Right kidney (tissue), 9 donors: ENCODE data around the gene UBTD1.
"Not testable (repeated sequence)": the region's sequence is repeated elsewhere in the genome, so short reads cannot be mapped to it uniquely, and the experiment has no call there.

Source experiments
- DNase-seq: peaks from one replicate; pipeline ENCODE4 v3.0.0-alpha.2; 2016
- long read RNA-seq, 8 donors: transcript quantifications; one replicate each; lab custom pipeline, GENCODE V29; 2026

Gene UBTD1
- long read RNA-seq, donor 1, transcript UBTD1-201 (3 exons, 1,706 nt), result major isoform, 14 of 14 reads
- long read RNA-seq, donor 1, partial matches to known transcripts, result 0 of 14 reads
- long read RNA-seq, donor 1, other reads (novel, unspliced or antisense), result 0 of 14 reads
- long read RNA-seq, donor 2, transcript UBTD1-201 (3 exons, 1,706 nt), result major isoform, 5 of 5 reads
- long read RNA-seq, donor 2, partial matches to known transcripts, result 0 of 5 reads
- long read RNA-seq, donor 2, other reads (novel, unspliced or antisense), result 0 of 5 reads
- long read RNA-seq, donor 3, transcript UBTD1-201 (3 exons, 1,706 nt), result major isoform, 5 of 5 reads
- long read RNA-seq, donor 3, partial matches to known transcripts, result 0 of 5 reads
- long read RNA-seq, donor 3, other reads (novel, unspliced or antisense), result 0 of 5 reads
- long read RNA-seq, donor 4, transcript UBTD1-201 (3 exons, 1,706 nt), result major isoform, 11 of 11 reads
- long read RNA-seq, donor 4, partial matches to known transcripts, result 0 of 11 reads
- long read RNA-seq, donor 4, other reads (novel, unspliced or antisense), result 0 of 11 reads
- long read RNA-seq, donor 5, transcript UBTD1-201 (3 exons, 1,706 nt), result major isoform, 6 of 6 reads
- long read RNA-seq, donor 5, partial matches to known transcripts, result 0 of 6 reads
- long read RNA-seq, donor 5, other reads (novel, unspliced or antisense), result 0 of 6 reads
- long read RNA-seq, donor 6, transcript UBTD1-201 (3 exons, 1,706 nt), result major isoform, 10 of 19 reads
- long read RNA-seq, donor 6, partial matches to known transcripts, result 9 of 19 reads
- long read RNA-seq, donor 6, other reads (novel, unspliced or antisense), result 0 of 19 reads
- long read RNA-seq, donor 7, transcript UBTD1-201 (3 exons, 1,706 nt), result major isoform, 13 of 13 reads
- long read RNA-seq, donor 7, partial matches to known transcripts, result 0 of 13 reads
- long read RNA-seq, donor 7, other reads (novel, unspliced or antisense), result 0 of 13 reads
- long read RNA-seq, donor 8, partial matches to known transcripts, result 0 of 4 reads
- long read RNA-seq, donor 8, other reads (novel, unspliced or antisense), result 0 of 4 reads

- peak; percentile 93 for DNase-seq
Observed at GRCh38 chr10:97498841-97499560, at the start of gene UBTD1. Gene UBTD1 (plus strand): TSS chr10:97498924. CDS start chr10:97499204, 280 bp downstream.

- DNase-seq, result no peak
Observed at GRCh38 chr10:97450828-97451227, 47.9 kb upstream of the UBTD1 start.

GRCh38 chr10:97451605-97452004 lies 47.1 kb upstream of the UBTD1 start:
- no peak for DNase-seq

GRCh38 chr10:97452352-97452751 lies 46.4 kb upstream of the UBTD1 start:
- no peak for DNase-seq

GRCh38 chr10:97454330-97455036 lies 44.2 kb upstream of the UBTD1 start:
- DNase-seq, result no peak

GRCh38 chr10:97456034-97456685 lies 42.6 kb upstream of the UBTD1 start:
- no peak for DNase-seq

GRCh38 chr10:97456686-97457065 lies 42.0 kb upstream of the UBTD1 start:
- no peak for DNase-seq

- DNase-seq, result no peak
Observed at GRCh38 chr10:97459111-97459510, 39.6 kb upstream of the UBTD1 start.

- no peak for DNase-seq
Observed at GRCh38 chr10:97459933-97460332, 38.8 kb upstream of the UBTD1 start.

- no peak for DNase-seq
Observed at GRCh38 chr10:97462309-97462708, 36.4 kb upstream of the UBTD1 start.

GRCh38 chr10:97463363-97464132 lies 35.2 kb upstream of the UBTD1 start:
- DNase-seq, result peak; percentile 53

GRCh38 chr10:97464226-97464625 lies 34.5 kb upstream of the UBTD1 start:
- DNase-seq, result no peak

GRCh38 chr10:97465982-97466381 lies 32.7 kb upstream of the UBTD1 start:
- no peak for DNase-seq

GRCh38 chr10:97466755-97467154 lies 32.0 kb upstream of the UBTD1 start:
- no peak for DNase-seq

- DNase-seq, result no peak
Observed at GRCh38 chr10:97468162-97468561, 30.6 kb upstream of the UBTD1 start.

- DNase-seq, result not testable (repeated sequence)
Observed at GRCh38 chr10:97468781-97469180, 29.9 kb upstream of the UBTD1 start.

- DNase-seq, result no peak
Observed at GRCh38 chr10:97474918-97475317, 23.8 kb upstream of the UBTD1 start.

GRCh38 chr10:97475936-97476594 lies 22.7 kb upstream of the UBTD1 start:
- DNase-seq, result no peak

GRCh38 chr10:97479410-97479809 lies 19.3 kb upstream of the UBTD1 start:
- not testable (repeated sequence) for DNase-seq

- DNase-seq, result no peak
Observed at GRCh38 chr10:97479939-97480338, 18.8 kb upstream of the UBTD1 start.
